Thymus (tissue), 11 donors: ENCODE data around the gene BCL2L1. TPM values are rescaled to one million over a fixed set of nuclear protein-coding genes. Genes with fewer than 3 reads are reported as not detected.
"Not testable (repeated sequence)": the region's sequence is repeated elsewhere in the genome, so short reads cannot be mapped to it uniquely, and the experiment has no call there.

Experiments used
- DNase-seq, 9 donors: peaks; one replicate each; pipeline ENCODE4 v3.0.0-alpha.2; 2013; ENCODE audit warnings: low spot score in 9 of 9, low read depth in 6 of 9, missing footprints in 1 of 9
- H3K27ac ChIP-seq, 2 donors: one replicate each; pipeline ENCODE4 v1.5.1; 2013; ENCODE audit warnings: control low read depth in 1 of 2, low read depth in 1 of 2, low read length in 1 of 2, mild to moderate bottlenecking in 1 of 2, moderate library complexity in 1 of 2
- H3K27me3 ChIP-seq, 2 donors: one replicate each; pipeline ENCODE4 v1.5.1; 2013; ENCODE audit warnings: low read length in 1 of 2; ENCODE audit not compliant: control insufficient read depth in 2 of 2, insufficient read depth in 1 of 2
- H3K36me3 ChIP-seq, 2 donors: one replicate each; pipeline ENCODE4 v1.5.1; 2013; ENCODE audit warnings: low read length in 1 of 2, mild to moderate bottlenecking in 1 of 2, moderate library complexity in 1 of 2; ENCODE audit not compliant: control insufficient read depth in 2 of 2, insufficient read depth in 2 of 2
- H3K4me1 ChIP-seq, 2 donors: one replicate each; pipeline ENCODE4 v1.5.1; 2013; ENCODE audit warnings: low read length in 2 of 2; ENCODE audit not compliant: control insufficient read depth in 2 of 2, insufficient read depth in 2 of 2
- H3K4me3 ChIP-seq, 2 donors: one replicate each; pipeline ENCODE4 v1.5.1; 2013; ENCODE audit warnings: low read length in 2 of 2, control low read depth in 1 of 2, mild to moderate bottlenecking in 1 of 2
- H3K9me3 ChIP-seq, 2 donors: one replicate each; pipeline ENCODE4 v1.5.1; 2013; ENCODE audit warnings: low read length in 1 of 2, mild to moderate bottlenecking in 1 of 2; ENCODE audit not compliant: control insufficient read depth in 2 of 2, insufficient read depth in 1 of 2
- WGBS: extraction: QIAGEN DNeasy Blood & Tissue Kit; methylation state at CpG from one replicate; pipeline ENCODE4 v1.1.7; 2013; 5-methylcytosine and 5-hydroxymethylcytosine counted together
- polyA plus RNA-seq: library from polyadenylated mRNA; stranded (reverse); fragments of 200-250 nt; gene quantifications from one replicate; pipeline ENCODE4 v1.2.3, GENCODE V29; 2013
- total RNA-seq: library from RNA; stranded (reverse); fragments of 120-200 nt; gene quantifications from one replicate; pipeline ENCODE4 v1.2.4, GENCODE V29; 2013
- donor health status: healthy.

The BCL2L1 gene
- total and polyA plus RNA-seq, 2 donors = 58.3 to 120 TPM

DNA sequence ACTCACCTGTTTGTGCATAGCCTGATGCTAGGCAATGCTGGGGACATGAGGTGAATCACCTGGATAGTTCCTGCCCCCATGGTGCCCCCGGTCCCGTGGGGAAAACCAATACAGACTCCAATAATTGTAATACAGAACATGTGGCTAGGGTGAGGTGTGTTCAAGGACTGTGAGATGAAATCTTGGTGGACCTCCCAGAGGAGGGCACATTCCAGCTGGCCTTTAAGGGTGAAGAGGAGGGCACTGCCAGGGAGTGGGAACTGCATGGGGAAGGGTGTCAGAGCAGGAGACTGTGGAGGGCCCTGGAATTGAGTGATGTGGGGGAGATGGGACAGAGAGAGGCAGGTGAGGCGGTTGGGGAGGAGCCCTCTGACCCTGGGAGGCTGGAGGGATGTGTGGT is 82.4 kb downstream of the BCL2L1 start:
- Histone ChIP-seq H3K27me3 (peaks cover 0 to 11% of the 10 kb centered on the region in 2 donors), H3K9me3 (no peaks in the 10 kb centered on the region), H3K4me3 (no peak overlapping the region), H3K27ac (no peak overlapping the region), H3K4me1 (peaks cover 0 to 13% of the 10 kb centered on the region in 2 donors), H3K36me3 (no peaks in the 10 kb centered on the region)
- 81% methylated on average over 3 of the region's 3 CpGs for WGBS
- no peak for DNase-seq

DNA sequence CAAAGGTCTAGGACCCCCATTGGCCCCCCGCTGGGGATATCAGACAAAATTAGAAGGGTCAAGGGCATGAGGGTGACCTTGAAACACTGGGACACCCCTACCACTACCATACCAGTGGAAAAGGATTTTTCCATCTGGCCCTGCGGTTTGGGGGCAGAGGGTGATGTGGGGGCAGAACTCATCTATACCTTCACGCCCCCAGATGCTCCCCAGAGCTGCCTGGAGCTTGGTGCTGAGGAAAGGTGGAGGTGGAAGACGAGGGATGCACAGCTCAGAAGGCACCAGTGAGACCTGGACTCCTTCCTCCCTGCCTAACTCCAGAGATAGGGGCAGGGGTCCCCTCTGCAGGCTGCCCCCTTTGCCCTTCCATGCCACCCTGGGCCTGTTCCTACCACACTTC is 83.9 kb downstream of the BCL2L1 start:
- no peak for DNase-seq
- WGBS = 97% methylated on average over 4 of the region's 4 CpGs
- H3K27ac ChIP-seq = no peak overlapping the region
- H3K4me1 ChIP-seq = peaks cover 0 to 13% of the 10 kb centered on the region in 2 donors
- H3K9me3 ChIP-seq = no peaks in the 10 kb centered on the region
- peaks cover 0 to 11% of the 10 kb centered on the region in 2 donors for H3K27me3 ChIP-seq
- no peaks in the 10 kb centered on the region for H3K36me3 ChIP-seq
- no peak overlapping the region for H3K4me3 ChIP-seq

GRCh38 chr20:31638317-31638716 is 84.4 kb downstream of the BCL2L1 start:
- Histone ChIP-seq H3K9me3 (no peaks in the 10 kb centered on the region), H3K27me3 (peaks cover 0 to 11% of the 10 kb centered on the region in 2 donors), H3K36me3 (no peaks in the 10 kb centered on the region), H3K4me3 (no peak overlapping the region), H3K4me1 (peaks cover 0 to 13% of the 10 kb centered on the region in 2 donors), H3K27ac (no peak overlapping the region)
- no peak for DNase-seq
- WGBS = 89% methylated on average over 4 of the region's 4 CpGs

DNA sequence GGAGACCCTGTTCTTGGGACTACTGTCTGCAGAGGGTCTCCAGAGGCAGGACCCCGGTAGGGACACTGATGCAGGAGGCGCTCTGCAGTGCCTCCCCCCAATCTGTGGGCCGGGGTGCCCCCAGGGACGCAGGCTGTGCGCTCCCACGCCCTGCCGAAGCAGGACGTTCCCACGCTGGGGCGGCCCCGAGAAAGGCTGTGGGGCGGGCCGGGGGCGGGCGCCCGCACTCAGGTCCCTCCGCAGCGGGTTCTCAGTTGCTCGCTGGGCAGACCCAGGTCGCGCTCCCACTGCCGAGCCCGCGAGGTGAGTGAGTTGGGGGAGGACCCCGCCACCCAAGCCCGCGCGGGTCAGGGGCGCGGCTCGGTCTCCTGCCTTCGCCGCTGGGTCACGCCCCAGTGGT is 85.0 kb downstream of the BCL2L1 start, which contains the start of gene COX4I2:
COX4I2 (plus strand) TSS at position 253 of the 400 bp plus-strand sequence. CDS start 1,106 bp downstream, outside the sequence.
- no peaks in the 10 kb centered on the region for H3K36me3 ChIP-seq
- no peak for DNase-seq
- peaks cover 0 to 11% of the 10 kb centered on the region in 2 donors for H3K27me3 ChIP-seq
- no peak within 1 kb of the TSS for H3K27ac ChIP-seq
- H3K4me3 ChIP-seq = no peak within 1 kb of the TSS
- H3K4me1 ChIP-seq = peaks cover 0 to 8% of the 10 kb centered on the region in 2 donors
- no peaks in the 10 kb centered on the region for H3K9me3 ChIP-seq
- 72% methylated on average over 34 of the region's 34 CpGs for WGBS

GRCh38 chr20:31633339-31633914 is 89.2 kb downstream of the BCL2L1 start:
- Histone ChIP-seq H3K9me3 (no peaks in the 10 kb centered on the region), H3K4me1 (peaks cover 0 to 5% of the 10 kb centered on the region in 2 donors), H3K27ac (no peak overlapping the region), H3K27me3 (peaks cover 0 to 6% of the 10 kb centered on the region in 2 donors), H3K4me3 (no peak overlapping the region), H3K36me3 (no peaks in the 10 kb centered on the region)
- 96% methylated on average over 14 of the region's 14 CpGs for whole genome bisulfite sequencing
- no peak for DNase-seq

- H3K27me3 ChIP-seq = peaks cover 0 to under 1% of the 10 kb centered on the region in 2 donors
- no peaks in the 10 kb centered on the region for H3K4me1 ChIP-seq
- no peak overlapping the region for H3K27ac ChIP-seq
- H3K36me3 ChIP-seq = no peaks in the 10 kb centered on the region
- H3K4me3 ChIP-seq = no peak overlapping the region
- DNase-seq = no peak
- WGBS = 97% methylated on average over 40 of the region's 40 CpGs
- H3K9me3 ChIP-seq = no peaks in the 10 kb centered on the region
Measured at GRCh38 chr20:31632548-31633338, 89.9 kb downstream of the BCL2L1 start.

GRCh38 chr20:31630187-31630790 is 92.4 kb downstream of the BCL2L1 start:
- Histone ChIP-seq H3K27ac (no peak overlapping the region), H3K27me3 (no peaks in the 10 kb centered on the region), H3K36me3 (no peaks in the 10 kb centered on the region), H3K9me3 (no peaks in the 10 kb centered on the region), H3K4me3 (no peak overlapping the region), H3K4me1 (no peaks in the 10 kb centered on the region)
- WGBS = 60% methylated on average over 2 of the region's 2 CpGs
- DNase-seq = no peak

GRCh38 chr20:31628057-31628456 is 94.6 kb downstream of the BCL2L1 start:
- H3K27ac ChIP-seq, DNase-seq, H3K27me3 ChIP-seq, H3K36me3 ChIP-seq, H3K4me3 ChIP-seq, H3K4me1 ChIP-seq, H3K9me3 ChIP-seq: not testable (repeated sequence)
- WGBS = 93% methylated on average over 2 of the region's 2 CpGs

DNA sequence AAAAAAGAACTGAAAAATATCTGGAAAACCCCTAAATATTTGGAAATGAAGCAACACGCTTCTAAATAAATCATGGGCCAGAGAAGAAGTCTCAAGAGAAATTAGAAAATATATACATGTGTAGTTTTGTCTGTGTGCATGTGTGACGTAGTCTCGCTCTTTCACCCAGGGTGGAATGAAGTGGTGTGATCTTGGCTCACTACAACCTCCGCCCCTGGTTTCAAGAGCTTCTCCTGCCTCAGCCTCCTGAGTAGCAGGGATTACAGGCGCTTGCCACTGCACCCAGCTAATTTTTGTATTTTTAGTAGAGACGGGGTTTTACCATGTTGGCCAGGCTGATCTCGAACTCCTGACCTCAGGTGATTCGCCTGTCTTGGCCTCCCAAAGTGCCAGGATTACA is 96.1 kb downstream of the BCL2L1 start:
- 95% methylated on average over 8 of the region's 8 CpGs for WGBS
- H3K4me1 ChIP-seq, H3K4me3 ChIP-seq, H3K9me3 ChIP-seq, H3K27ac ChIP-seq, H3K27me3 ChIP-seq, DNase-seq, H3K36me3 ChIP-seq: not testable (repeated sequence)
